Measurements from ENCODE around the gene MEIOSIN.

The MEIOSIN gene

GRCh38 chr19:45804140-45804958, 71.1 kb downstream of the MEIOSIN start:
- no peak for DNase-seq

- no peak for DNase-seq
Measured at GRCh38 chr19:45804959-45805230, 71.7 kb downstream of the MEIOSIN start.

GRCh38 chr19:45805719-45806118, 72.5 kb downstream of the MEIOSIN start:
- no peak for DNase-seq

DNA sequence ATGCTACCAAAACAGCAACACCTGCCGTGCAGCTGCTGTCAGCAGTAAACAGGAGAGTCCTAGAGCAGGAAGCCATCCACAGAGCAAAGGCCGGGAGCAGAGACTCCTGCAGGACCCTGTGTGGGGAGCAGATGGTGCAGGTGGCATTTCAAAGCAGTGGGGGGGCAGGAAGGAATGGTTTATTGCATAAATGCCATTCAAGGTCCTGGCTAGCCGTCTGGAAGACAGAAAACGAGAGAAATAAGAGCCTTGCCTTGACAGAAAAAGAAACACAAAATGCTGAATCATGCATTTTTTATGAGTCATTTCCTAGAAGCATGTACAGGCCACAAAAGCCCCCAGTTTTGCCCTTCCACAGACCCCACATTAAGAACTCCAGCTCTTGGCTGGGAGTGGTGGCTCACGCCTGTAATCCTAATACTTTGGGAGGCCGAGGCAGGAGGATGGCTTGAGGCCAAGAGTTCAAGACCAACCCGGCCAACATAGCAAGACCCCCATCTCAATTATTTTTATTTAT, 76.5 kb downstream of the MEIOSIN start:
- DNase-seq, result no peak

- no peak for DNase-seq
Measured at GRCh38 chr19:45812297-45812696, 79.1 kb downstream of the MEIOSIN start.
